NCI-H2029 (cell line): Measurements from ENCODE around the gene CDH23.

ENCODE experiments used
- DNase-seq: peaks from one replicate; lab custom pipeline; 2025; lab: John Stamatoyannopoulos, UW

The CDH23 gene

GRCh38 chr10:71565284-71566000 lies 168.7 kb downstream of the CDH23 start:
- no peak for DNase-seq

GRCh38 chr10:71567006-71567405 lies 170.3 kb downstream of the CDH23 start:
- DNase-seq: no peak

DNA sequence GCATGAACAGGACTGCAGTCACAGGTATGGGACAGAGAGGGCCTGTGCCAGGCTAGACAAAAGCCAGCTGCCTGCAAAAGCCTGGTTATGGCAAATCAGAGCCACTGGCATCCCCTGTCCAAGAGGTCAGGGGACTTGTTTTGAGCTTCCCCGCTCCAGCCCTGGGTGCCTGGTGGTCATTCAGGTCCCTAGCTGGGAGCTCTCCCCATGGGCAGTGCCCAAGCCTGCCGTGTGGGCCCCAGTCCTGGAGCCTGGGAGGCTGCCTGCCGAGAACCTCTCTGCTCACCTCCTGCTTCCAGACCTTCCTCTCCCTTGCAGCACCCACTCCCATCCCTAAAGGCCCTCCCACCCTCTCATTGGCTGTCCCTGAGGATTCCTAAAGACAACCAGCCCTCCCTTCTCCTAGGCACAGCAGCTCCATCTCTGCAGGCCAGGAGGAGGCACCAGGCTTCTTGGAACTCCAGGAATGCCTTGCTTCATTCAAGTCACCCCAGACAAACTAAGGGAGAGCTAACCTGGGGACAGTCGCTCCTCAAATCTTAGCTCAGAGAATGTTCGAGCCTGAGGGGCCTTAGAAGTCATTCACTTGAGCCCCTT lies 172.3 kb downstream of the CDH23 start:
- DNase-seq: no peak

DNA sequence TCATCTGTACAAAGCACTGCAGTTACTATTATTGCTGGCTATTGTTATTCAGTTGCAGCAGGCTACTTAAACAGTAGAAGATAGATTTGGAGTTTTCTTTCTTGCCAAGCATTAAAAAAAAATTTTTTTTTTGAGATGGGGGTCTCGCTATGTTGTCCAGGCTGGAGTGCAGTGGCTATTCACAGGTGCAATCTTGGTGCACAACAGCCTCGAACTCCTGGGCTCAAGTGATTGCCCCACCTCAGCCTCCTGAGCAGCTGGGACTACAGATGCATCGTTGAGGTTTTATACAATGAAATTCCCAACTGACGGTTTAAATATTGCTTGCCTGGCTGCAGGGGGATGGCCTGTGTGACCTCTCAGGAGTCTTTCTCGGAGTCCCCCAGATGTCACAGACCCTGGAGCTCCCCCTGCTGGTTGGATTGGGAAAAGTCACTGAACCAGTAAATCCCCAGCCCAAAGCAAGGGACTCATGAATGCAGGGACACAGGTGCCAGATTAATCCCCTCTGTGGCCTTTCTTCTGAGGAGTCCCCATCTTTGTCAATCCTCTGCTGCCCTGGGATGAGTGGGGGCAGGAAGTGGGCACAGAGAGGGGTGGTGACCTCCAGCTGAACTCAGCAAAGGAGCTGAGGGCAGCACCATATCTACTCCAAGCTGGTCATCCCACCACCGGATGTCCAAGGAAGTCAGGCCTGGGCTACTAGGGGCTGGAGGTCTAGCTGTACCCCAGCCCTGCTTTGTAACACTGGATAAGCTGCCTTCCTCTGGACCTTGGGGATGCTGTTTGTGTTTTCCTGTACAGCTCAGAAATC lies 173.3 kb downstream of the CDH23 start:
- DNase-seq: no peak

DNA sequence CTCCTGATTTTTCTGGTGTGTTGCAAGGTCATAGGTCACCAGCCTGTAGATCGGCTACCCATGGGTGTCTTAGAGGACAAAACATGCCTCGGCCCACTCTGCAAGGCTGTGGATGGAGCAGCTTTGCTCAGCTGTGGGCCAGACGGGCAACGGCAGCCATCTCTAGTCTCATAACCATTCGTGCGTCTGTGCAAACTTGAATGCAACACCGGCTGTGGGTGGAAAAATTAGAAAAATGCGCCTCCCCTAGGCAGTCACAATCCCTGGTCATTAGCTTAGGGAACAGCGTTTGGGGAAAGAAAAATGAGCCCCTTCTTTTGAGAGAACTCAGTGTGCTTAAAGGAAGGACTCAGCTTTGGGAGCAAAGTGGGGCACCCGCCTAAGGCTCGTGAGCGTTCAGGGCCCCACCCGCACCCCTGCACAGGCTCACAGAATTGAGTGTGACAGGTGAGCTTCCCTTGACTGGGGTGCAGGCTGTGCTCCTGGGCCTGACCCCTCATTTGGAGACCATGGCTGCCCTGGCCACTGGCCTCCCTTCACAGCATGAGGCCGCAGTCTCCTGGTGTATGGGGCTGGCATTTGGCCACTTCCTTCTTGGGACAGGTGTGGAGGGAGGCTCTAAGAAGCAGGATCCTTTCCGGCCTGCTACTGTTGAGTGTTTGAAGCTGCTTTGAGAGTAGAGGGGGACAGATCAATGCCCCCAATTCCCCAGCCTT lies 174.9 kb downstream of the CDH23 start:
- DNase-seq: no peak

DNA sequence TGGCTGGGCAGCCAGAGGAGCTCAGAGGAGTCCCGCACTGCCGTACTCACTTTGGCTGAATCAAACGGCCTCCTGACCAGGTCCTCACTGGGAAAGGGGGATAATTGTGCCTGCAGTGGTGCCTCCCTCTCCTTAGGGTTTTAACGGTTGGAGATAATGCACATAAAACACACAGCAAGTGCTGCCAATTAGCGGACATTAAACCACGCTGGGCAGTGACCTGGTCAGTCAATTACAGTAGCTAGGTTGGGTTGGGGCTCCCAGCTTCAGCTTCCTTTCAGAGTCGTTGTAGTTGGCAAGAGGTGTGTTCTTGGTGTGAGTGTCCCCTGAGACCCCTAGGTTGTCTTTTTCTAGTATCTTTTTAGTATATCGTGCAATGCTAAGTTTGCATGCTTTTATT lies 176.2 kb downstream of the CDH23 start:
- DNase-seq: no peak

DNA sequence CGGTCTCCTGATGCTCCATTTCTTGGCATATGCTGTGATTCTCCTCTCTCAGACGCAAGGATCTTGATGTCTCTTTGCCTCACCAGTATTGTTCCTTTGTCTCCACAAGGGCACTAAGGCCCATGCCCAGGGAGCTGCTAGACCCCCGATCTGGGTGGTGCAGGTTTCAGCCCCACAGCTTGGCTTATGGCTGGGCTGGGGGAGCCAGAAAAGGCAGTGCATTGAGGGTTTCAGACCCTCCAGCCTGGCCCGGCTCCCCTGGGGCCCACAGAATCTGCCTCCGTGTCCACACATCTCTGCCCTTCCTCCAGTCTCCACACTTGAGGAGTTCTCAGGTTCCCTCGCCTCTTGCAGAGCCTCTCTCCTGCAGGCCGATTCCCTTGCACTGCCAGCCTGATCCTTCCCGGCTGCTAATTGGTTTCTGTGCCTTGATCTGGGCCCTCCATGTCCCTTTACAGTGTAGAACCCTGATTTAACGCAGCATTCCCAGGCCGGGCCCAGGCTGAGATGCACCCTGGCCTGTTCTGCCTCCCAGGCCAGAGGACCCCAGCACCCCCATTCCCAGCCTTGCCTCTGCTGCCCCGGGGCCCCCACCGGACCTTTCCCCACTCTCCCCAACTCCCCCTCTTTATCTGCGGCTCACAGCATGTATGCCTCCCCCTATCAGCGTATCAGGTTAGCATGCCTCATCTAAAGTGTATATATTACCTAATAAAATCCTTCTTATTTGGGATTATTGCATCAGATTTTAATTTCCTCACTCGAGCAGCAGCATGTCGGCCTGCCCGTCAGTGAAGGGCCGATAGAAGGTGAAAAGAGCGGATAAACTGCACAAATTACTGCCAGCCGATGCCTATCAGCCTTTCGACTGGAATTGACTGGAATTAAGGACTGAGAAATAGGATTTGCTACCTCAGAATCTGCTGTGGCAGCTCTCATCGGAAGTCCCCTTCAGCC lies 177.1 kb downstream of the CDH23 start:
- no peak for DNase-seq

DNA sequence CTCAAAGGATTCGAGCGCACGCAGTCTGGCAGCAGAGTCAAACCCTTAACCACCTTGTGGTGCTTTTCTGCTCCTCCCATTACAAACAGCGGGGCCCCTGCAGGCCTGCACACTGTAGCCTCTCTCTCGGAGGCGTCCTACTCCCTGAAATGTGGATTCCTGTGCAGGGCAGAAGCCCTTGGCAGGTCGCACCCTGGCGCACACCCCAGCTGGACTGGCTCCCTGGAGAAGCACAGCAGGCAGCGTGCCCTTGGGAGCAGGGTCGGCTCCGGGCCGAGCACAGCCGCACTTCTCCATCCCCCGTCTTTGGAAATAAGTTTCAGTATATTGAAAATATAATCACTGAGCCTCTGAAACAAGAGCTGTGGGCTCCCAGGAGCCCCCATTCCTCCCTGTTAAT lies 178.7 kb downstream of the CDH23 start:
- no peak for DNase-seq

- peak; percentile 44 for DNase-seq
These were observed 179.4 kb downstream of the CDH23 start for GRCh38 chr10:71575934-71576801.

DNA sequence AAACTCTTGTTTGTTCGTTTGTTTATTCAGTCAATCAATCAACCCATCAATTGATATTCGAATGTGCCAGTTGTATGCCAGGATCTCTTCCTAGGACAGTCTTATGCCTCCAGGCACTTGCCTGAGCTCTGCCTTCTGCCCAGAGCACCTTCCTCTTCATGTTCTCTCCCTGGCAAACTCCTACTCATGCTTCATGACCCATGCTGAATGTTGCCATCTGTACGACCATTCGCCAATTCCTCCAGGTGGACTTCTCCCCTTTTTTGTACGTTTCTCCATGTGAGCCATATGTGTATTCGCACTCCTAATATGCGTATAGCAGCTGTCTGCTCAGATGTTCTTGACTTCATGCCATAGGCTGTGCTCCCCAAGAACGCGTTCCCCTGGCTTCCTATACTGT lies 180.1 kb downstream of the CDH23 start:
- no peak for DNase-seq

- DNase-seq: no peak
These were observed 180.6 kb downstream of the CDH23 start for GRCh38 chr10:71577345-71577744.

DNA sequence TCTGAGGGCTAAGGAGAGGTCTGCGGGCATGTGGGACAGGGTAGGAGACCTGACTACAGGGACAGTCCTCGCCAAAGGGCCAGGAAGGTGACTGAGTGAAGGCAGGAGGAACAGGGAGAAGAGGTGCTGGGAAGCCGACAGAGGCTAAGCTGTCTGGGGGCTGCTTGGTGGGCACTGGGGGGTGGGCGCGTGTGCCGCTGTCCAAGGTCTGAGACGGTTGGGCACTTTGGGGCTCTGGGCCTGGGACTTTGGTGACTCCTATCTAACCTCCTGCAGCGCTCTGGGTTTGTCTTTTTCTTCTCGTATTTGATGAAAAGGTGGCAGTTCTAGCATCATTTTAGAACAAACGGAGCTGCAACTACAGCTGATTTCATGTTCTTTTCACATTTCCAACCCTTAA lies 181.3 kb downstream of the CDH23 start:
- DNase-seq: no peak

DNA sequence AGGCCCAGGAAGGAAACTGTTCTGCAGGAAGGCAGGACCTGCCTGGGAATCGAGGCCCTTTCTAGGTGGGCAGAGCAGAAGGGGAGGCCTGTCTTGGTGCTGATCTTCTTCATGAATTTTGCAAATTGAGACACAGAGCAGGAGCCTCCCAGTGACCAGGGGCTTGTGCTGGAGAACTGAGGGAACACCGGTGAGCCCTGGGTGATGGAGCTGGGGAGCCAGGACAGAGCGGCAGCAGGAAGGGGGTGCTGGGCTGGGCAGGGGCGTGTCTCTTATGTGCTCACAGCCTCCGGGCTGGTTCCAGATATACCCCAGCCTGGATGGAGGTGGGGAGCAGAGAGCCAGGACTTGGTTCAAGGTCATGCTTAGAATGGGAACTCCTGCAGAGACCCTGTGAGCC lies 182.9 kb downstream of the CDH23 start:
- DNase-seq: no peak

DNA sequence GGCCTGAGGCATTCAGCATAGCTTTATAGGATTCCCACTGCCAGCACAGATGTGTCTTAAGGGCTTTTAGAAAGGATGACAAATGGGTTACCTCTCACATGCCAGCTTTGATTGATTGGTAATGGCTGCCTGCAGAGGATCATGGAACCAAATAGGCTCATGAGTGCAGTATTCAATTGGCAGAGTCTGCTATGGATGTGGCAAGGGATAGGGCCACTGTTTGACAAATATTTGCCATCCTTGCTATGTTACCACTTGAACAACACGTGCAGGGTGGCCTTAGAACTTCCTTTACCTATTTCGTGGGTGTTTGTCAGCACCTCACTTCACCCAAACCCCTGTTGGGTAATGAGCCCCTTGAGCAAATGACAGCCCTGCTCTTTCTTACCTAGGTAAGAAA lies 183.7 kb downstream of the CDH23 start:
- peak; percentile 52 for DNase-seq

DNA sequence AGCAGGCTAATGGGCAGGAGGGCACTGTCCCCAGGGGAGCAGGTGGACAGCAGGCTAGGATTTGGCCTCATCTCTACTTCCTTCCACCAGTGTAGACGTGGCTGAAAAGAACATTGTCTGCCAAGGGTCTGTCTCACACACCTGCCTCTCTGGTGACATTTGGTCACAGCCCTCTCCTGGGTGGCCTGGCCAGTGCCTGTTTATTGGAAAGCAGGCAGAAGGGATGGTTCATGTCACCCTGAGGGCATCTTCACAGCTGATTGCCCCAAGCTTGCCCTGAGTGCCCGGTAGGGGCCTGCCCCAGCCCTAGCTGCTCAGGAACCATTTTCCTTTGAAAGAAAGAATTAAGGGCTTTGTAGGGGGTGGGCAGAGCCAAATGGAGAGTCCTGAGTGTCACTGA lies 184.2 kb downstream of the CDH23 start:
- peak; percentile 22 for DNase-seq

GRCh38 chr10:71581376-71581775 lies 184.7 kb downstream of the CDH23 start:
- DNase-seq: no peak

DNA sequence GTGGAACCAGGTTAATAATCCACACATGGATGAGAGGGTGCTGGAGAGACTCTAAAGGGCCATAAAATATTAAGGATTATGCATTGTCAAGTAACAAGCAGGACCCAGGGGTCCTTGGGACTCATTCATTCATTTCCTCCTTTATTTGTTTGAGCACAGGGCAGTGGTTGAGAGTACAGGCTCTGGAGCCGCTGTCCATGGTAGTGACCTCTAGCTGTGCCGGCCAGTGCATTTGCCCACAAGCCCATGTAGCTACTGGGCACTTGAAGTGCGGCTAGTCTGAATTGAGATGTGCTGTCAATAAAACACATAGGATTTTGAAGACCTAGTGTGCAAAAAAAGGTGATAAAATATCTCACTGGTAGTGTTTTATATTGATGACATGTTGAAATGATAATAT lies 185.3 kb downstream of the CDH23 start:
- no peak for DNase-seq

DNA sequence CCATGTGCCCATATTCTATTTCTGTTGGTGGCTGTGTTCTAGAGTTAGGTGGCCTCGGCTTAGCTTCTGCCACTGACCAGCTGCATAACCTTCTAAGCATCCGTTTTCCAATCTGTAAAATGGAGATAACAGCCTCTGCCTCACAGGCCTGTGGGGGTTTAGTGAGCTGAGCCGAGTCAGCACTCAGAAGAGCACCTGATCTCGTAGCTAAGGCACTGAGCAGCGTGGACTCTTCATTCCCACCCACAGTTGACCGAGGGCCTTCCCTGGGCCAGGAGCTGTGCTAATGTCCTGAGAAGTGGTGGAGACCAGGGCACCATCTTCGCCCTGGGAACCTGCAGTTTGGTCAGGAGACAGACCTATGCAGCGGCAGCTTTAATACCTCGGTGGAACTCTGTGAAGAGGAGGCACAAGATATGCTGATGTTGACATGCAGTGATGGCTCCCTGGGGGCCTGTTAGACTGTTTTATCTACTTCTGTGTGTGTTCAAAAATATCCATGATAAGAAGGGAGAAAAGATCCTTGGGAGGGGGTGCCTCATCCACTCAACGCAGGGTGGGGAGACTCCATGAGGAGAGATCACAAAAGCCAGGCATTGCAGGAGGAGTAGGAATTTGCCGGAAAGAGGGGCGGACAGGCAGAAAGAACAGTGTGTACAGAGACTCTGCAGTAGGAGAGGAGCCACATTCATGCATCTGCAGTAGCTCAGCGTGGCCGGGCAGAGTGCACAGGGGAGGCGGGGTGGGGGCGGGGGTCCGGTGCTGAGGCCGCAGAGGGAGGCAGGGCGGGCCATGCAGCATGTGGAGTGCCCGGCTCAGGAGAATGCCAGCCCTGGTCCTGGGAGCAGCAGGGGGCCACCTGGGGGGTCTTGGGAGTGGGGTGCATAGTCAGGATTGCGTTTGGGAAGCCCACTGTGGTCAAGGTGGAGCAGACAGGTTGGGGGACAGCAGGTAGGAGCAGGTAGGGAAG lies 186.1 kb downstream of the CDH23 start:
- no peak for DNase-seq

DNA sequence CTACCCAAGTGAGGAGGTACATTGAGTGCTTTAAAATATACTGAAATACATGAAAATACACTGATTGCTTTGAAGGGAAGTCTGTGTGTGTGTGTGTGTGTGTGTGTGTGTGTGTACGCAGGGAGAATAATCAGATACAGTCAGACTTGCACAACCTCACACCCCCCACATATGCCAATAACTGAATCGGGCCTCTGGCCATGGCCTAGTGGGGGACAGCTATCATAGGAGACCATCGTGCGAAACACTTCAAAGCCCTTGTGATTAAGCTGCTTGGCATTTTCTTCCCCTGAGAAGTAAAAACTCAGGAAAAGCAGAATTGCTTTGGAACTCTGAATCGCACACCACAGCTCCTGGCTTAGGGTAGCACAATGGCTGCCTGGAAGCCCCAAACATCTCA lies 187.7 kb downstream of the CDH23 start:
- no peak for DNase-seq
